Skeletal muscle tissue (tissue), 4 donors: ENCODE measurements around the gene FAM53A. TPM values are rescaled to one million over a fixed set of nuclear protein-coding genes. Genes with fewer than 3 reads are reported as not detected.

Experiments
- H3K27ac ChIP-seq: one replicate; pipeline ENCODE4 v1.7.0; 2013; ENCODE audit warnings: mild to moderate bottlenecking, low read depth, low read length, inconsistent platforms
- H3K27me3 ChIP-seq, 3 donors: one replicate each; pipeline ENCODE4 v1.7.0; 2013; ENCODE audit warnings: low read length in 3 of 3; ENCODE audit not compliant: control insufficient read depth in 3 of 3, insufficient read depth in 3 of 3
- H3K36me3 ChIP-seq, 3 donors: one replicate each; pipeline ENCODE4 v1.7.0; 2013; ENCODE audit warnings: low read length in 3 of 3; ENCODE audit not compliant: control insufficient read depth in 3 of 3, insufficient read depth in 3 of 3
- H3K4me1 ChIP-seq, 3 donors: one replicate each; pipeline ENCODE4 v1.7.0; 2013; ENCODE audit warnings: low read length in 3 of 3, mild to moderate bottlenecking in 3 of 3; ENCODE audit not compliant: control insufficient read depth in 3 of 3, insufficient read depth in 3 of 3
- H3K4me3 ChIP-seq, 3 donors: one replicate each; pipeline ENCODE4 v1.7.0; 2013; ENCODE audit warnings: low read length in 3 of 3
- H3K9ac ChIP-seq, 3 donors: one replicate each; pipeline ENCODE4 v1.7.0; 2013; ENCODE audit warnings: low read length in 3 of 3, mild to moderate bottlenecking in 3 of 3, moderate library complexity in 2 of 3, low read depth in 1 of 3
- H3K9me3 ChIP-seq, 3 donors: one replicate each; pipeline ENCODE4 v1.7.0; 2013; ENCODE audit warnings: low read length in 3 of 3; ENCODE audit not compliant: control insufficient read depth in 3 of 3
- total RNA-seq: library from RNA; depleted of rRNA; stranded (reverse); fragments of >200 nt; gene quantifications from one replicate; pipeline ENCODE4 v1.2.3, GENCODE V29; 2014
- donor health status: Osteomylitis.

Gene FAM53A
- total RNA-seq, 1 donor from 2014 or later = 0.52 TPM

DNA sequence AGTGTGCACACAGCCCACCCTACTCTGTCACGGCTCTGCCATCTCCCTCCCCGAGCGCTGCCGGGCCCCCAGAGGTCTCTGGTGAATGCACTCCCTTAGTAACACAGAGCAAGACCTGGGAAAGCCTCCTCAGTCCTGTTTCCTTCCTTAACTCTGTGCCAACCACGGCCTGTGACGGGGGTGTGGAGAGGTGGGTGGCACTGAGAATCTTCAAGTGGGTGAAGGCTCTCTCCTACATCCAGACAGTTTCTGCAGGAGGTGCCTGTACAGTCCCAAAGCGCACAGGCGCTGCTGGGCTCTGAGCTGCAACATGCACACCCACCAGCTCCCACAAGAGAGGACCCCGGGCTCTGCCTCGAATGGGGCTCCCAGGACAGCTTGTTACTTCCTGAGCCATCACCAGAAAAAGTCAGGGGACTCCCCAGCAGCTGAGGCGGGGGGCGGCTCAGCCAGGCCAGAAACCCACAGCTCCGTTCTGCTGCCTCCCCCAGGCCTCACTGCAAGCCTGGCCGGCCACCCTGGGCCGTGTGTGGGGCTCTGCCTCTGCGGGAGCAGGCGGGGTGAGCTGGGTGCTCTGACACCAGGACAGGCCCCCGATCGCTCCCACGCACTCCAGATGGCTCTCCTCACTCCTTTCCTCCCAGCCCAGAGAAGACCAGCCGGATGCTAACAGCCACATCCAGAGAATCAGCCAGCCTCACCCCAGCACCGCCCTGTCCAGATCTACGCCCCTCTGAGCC is 29.7 kb downstream of the FAM53A start:
- Histone ChIP-seq H3K9ac (no peak overlapping the region), H3K9me3 (no peaks in the 10 kb centered on the region), H3K27me3 (no peaks in the 10 kb centered on the region), H3K27ac (no peak overlapping the region), H3K4me3 (no peak overlapping the region), H3K4me1 (no peaks in the 10 kb centered on the region), H3K36me3 (peaks cover 0 to 6% (median 0%) of the 10 kb centered on the region in 3 donors)

DNA sequence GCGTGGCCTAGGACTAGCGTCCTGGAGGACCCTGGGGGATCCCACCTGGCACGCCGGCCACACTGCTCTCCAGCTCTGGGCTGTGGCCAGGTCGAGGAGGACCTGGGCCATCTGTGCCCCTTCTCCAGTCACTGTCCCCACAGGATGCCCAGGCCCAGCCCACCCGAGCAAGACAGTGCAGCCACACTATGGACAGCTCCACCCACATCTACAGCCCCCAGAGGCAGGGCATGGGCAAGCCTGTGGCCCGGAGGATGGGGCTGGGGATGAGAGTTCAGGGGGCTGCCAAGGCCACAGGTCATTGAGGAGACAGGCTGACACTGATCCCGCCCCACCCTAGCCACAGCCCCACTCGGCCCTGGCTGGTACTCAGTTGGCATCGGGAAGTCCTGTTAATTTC is 30.3 kb downstream of the FAM53A start:
- H3K36me3 ChIP-seq = peaks cover 0 to 6% (median 0%) of the 10 kb centered on the region in 3 donors
- H3K4me1 ChIP-seq = no peaks in the 10 kb centered on the region
- H3K4me3 ChIP-seq = no peak overlapping the region
- H3K27ac ChIP-seq = no peak overlapping the region
- no peaks in the 10 kb centered on the region for H3K9me3 ChIP-seq
- no peaks in the 10 kb centered on the region for H3K27me3 ChIP-seq
- no peak overlapping the region for H3K9ac ChIP-seq

DNA sequence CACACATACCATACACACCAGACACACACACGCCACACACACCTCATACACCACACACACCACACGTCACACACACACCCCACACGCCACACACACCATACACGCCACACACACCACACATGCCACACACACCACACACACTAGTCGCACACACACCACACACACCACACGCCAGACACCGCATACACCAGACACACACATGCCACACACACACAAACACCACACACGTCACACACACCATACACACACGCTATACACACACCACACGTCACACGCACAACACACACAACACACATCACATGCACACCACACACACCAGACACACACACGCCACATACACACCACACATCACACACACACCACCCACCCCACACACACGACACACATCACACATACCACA is 32.0 kb downstream of the FAM53A start:
- Histone ChIP-seq H3K9me3 (no peaks in the 10 kb centered on the region), H3K27ac (no peak overlapping the region)

DNA sequence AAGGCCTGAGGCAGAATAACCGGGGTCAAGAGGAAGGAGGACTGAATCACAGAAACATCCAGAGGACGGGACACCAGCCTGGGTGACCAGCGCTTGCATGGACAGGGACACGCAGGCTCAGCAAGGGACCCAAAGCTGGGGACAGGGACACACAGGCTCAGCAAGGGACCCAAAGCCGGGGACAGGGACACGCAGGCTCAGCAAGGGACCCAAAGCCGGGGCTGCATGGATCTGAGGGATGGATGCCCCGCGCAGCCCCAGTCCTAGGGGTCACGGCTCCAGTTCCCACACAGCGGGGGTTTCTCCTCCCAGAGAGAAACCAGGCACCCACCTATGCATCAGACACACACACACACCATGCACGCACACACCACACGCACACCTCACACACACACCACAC is 32.5 kb downstream of the FAM53A start:
- H3K4me1 ChIP-seq = no peaks in the 10 kb centered on the region
- no peaks in the 10 kb centered on the region for H3K27me3 ChIP-seq
- H3K9me3 ChIP-seq = no peaks in the 10 kb centered on the region
- no peak overlapping the region for H3K4me3 ChIP-seq
- no peak overlapping the region for H3K9ac ChIP-seq
- H3K36me3 ChIP-seq = peaks cover 0 to 4% (median 0%) of the 10 kb centered on the region in 3 donors
- no peak overlapping the region for H3K27ac ChIP-seq

More for the DNA sequence above, 32.0 kb downstream of the FAM53A start:
- Histone ChIP-seq H3K36me3 (peaks cover 0 to 4% (median 0%) of the 10 kb centered on the region in 3 donors), H3K4me1 (no peaks in the 10 kb centered on the region), H3K4me3 (no peak overlapping the region), H3K27me3 (no peaks in the 10 kb centered on the region), H3K9ac (no peak overlapping the region)

DNA sequence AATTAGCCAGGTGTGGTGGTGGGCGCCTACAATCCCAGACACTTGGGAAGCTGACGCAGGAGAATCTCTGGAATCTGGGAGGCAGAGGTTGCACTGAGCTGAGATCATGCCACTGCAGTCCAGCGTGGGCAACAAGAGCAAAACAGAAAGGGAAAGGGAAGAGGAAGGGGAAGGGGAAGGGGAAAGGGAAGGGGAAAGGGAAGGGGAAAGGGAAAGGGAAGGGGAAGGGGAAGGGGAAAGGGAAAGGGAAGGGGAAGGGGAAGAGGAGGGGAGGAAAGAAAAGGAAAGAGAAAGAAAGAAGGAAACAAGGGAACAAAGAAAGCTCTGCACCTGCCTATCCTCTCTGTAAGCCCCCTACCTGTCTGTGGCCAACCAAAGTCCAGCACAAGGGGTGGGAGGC is 35.2 kb downstream of the FAM53A start:
- Histone ChIP-seq H3K4me1 (peaks cover 0 to 5% (median 0%) of the 10 kb centered on the region in 3 donors), H3K36me3 (no peaks in the 10 kb centered on the region), H3K9ac (no peak overlapping the region), H3K27me3 (no peaks in the 10 kb centered on the region), H3K4me3 (no peak overlapping the region), H3K27ac (no peak overlapping the region), H3K9me3 (no peaks in the 10 kb centered on the region)

DNA sequence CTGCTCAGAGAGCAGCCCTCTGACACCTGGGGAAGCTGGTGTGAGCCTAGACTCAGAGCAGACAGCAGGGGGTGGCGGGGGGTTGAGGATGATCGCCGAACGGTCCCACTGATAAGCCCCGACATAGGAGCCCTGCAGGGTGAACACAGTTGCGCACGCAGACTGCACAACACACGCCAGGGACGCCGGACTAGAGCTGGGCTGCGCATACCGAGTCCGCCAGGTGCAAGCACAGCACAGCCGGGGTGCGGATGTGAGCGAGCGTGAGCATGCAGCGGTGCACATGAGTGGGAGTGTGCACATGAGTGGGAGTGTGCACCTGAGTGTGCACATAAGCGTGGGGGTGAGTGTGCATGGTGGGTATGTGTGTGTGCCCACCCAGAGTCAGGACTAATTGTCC is 36.7 kb downstream of the FAM53A start:
- Histone ChIP-seq H3K27ac (no peak overlapping the region), H3K36me3 (no peaks in the 10 kb centered on the region), H3K4me3 (no peak overlapping the region), H3K9ac (no peak overlapping the region), H3K27me3 (no peaks in the 10 kb centered on the region), H3K9me3 (no peaks in the 10 kb centered on the region), H3K4me1 (peaks cover 0 to 5% (median 0%) of the 10 kb centered on the region in 3 donors)

DNA sequence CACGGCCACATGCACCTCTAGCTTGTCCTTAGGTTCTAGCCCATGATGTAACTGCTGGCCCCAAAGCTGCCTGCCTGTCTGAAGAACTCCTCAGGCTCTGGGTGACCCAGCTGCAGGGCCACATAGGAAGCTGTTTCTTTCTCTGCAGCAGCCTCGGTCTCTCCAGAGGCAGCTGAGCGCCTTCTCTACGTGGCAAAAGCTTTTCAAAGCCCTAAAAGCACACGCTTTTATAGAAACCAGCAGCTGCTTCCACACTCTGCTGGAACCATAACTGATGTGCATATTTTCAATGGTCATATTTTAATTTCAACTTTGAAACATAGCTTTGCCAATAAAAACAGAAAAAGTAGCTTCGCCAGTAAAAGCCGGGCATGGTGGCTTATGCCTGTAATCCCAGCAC is 37.4 kb downstream of the FAM53A start:
- H3K4me1 ChIP-seq = peaks cover 0 to 5% (median 0%) of the 10 kb centered on the region in 3 donors
- H3K9me3 ChIP-seq = no peaks in the 10 kb centered on the region
- H3K36me3 ChIP-seq = no peaks in the 10 kb centered on the region
- no peak overlapping the region for H3K4me3 ChIP-seq
- no peaks in the 10 kb centered on the region for H3K27me3 ChIP-seq
- H3K27ac ChIP-seq = no peak overlapping the region
- H3K9ac ChIP-seq = no peak overlapping the region

DNA sequence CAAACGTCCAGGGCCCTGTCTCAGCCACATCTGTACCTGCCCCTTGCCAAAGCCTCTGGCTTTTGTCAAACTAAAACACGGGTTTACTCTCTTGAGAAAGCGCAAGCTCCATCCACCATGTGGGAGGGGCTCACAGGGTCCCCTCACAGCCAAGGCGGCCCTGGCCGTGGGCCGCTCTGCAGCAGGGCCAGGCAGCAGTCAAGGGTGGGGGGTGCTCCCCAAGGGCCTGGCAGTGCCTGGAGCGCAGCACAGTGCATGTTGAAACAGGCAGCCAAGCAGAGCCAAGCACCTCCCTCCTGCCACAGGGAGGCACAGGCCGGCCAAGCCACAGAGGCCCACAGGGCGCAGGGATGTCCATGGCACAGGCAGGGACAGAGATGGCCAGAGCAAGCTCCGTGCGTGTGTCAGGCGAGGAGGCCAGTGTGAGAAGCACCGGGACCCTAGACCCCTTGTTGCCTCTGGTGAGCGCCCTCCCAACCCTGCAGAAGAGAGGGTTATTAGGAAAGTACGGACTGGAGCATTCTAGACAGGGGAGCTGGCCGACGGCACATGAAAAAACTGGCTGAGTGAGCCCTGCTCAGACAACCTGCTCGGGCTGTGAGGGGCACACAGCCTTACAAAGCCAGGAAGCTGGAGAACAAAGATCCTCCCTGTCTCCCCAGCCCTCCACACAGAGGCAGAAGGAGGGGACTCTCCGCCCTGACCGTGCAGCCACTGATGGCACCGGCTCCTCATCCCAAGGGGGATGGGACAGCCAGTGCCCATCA is 39.0 kb downstream of the FAM53A start:
- H3K4me1 ChIP-seq = peaks cover 0 to 5% (median 0%) of the 10 kb centered on the region in 3 donors
- H3K4me3 ChIP-seq = no peak overlapping the region
- H3K27ac ChIP-seq = no peak overlapping the region
- no peaks in the 10 kb centered on the region for H3K27me3 ChIP-seq
- H3K36me3 ChIP-seq = no peaks in the 10 kb centered on the region
- H3K9me3 ChIP-seq = no peaks in the 10 kb centered on the region
- H3K9ac ChIP-seq = no peak overlapping the region

DNA sequence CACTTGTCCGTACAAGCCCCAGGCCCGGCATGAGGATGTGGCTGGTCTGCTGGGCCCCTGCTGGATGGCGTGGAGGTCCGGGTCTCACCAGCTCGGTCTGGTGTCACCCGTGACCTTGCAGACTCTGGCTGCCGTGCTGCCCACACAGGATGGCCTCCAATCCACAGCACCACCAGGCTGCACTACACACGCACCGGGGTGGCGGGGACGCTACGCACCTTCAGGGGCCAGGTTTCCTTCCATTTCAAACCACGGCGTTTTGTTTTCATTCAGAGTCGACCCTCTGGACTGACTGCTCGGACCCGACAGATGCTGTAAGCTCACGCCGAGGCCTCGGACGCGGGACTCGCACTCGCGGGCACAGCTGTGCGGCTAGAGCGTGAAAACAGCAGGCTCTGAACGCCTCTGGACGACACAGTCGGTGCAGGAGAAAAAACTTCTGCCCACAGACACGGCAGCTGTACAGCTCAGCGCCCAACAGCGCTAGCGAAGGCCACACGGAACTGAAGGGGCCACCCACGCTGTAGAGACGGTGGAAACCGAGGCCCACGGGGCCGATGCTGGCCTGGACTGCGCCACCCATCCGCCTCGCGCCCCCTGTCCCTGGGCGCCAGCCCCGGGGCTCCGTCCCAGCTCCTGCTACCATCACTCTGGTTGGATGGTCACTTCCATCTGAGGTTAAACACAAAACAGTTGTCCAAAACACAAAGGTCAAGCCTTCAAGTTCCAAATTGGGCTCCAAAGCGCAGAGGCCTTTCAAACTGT is 40.0 kb downstream of the FAM53A start:
- Histone ChIP-seq H3K9ac (no peak overlapping the region), H3K36me3 (no peaks in the 10 kb centered on the region), H3K27ac (no peak overlapping the region), H3K4me3 (no peak overlapping the region), H3K27me3 (no peaks in the 10 kb centered on the region), H3K9me3 (no peaks in the 10 kb centered on the region), H3K4me1 (peaks cover 0 to 5% (median 0%) of the 10 kb centered on the region in 3 donors)
